ENCODE measurements around the gene ZDHHC1. TPM values are rescaled to one million over a fixed set of nuclear protein-coding genes. Genes with fewer than 3 reads are reported as not detected.

Gene ZDHHC1
- total and polyA plus RNA-seq, 2 donors (not counting 3 experiments of a cell fraction or from before 2014, with no cell fraction given) = 11.4 to 14.4 TPM

DNA sequence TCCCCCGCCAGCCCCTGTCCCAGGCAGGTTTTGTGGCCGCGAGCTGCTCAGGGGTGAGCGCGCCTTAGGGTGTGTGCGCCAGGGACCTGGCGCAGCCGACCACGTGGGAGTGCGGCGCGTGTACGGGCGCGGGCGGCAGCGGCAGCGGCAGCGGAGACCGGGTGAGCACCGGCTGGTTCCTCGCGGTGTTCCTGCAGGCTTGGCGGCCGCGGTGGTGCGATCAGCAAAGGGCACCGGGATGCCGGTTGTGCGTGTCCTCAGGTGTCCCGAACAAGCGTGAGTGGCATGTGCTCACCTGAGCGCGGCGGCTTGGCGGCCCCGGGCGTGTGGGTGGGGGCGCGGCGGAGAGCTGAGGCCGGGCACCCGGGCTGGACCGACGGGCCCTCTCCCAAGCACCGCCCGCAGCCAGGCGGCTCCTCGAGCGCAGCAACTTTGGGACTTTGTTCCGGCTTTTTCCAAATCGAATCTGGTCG, 14.3 kb upstream of the ZDHHC1 start:
- CTCF ChIA-PET = interaction anchor here (0.6 to 3.7 kb wide), 15 partner anchors 10 to 458 kb away, joined by 3 to 25 read pairs (median 4); no protein-coding TSS in a partner anchor
- dilution Hi-C loops (cut with MboI; ENCODE audit: extremely low pct_ligation_motif_present, low sequenced_read_pairs) = no loop called here
- H4K20me1 ChIP-seq (replicated peaks; ENCODE audit: control insufficient read depth, extremely low read depth, insufficient read depth, low read length) = no peaks in the 10 kb centered on the region
- H3K4me1 ChIP-seq (ENCODE audit: control insufficient read depth, extremely low read depth, insufficient read depth, low read length) = peaks cover 8% of the 10 kb centered on the region
- no peak overlapping the region for H3K27ac ChIP-seq (ENCODE audit: insufficient read depth, low read depth, low read length)
- no peak overlapping the region for H3K9ac ChIP-seq (replicated peaks; ENCODE audit: extremely low read depth, insufficient read depth, low read length)
- no peak for DNase-seq (ENCODE audit: low read depth, low spot score)
- peaks cover 21 to 23% of the 10 kb centered on the region in 2 experiments for H3K27me3 ChIP-seq (ENCODE audit: control insufficient read depth in 2 of 2, insufficient read depth in 2 of 2, low read length in 2 of 2)
- POLR2A ChIA-PET = no interaction called here
- H3K9me1 ChIP-seq (replicated peaks; ENCODE audit: control insufficient read depth, extremely low read depth, insufficient read depth, low read length) = no peaks in the 10 kb centered on the region
- intact Hi-C loops (cut with micrococcal nuclease) = no loop called here
- peak; percentile 31 for FAIRE-seq
- BruUV-seq (replicated peaks) = no TSS peak
- peak overlapping the region; percentile 58 for H2AFZ ChIP-seq (ENCODE audit: low read depth, low read length)
- no peaks in the 10 kb centered on the region for H3K9me3 ChIP-seq (replicated peaks; ENCODE audit: control insufficient read depth, insufficient read depth, low read length)
- peak overlapping the region in 1 of 3 experiments; percentile 32 for H3K4me3 ChIP-seq (replicated peaks in 1 of 3; ENCODE audit: insufficient read depth in 1 of 3, low read depth in 1 of 3, low read length in 3 of 3)
- H3K4me2 ChIP-seq (ENCODE audit: insufficient read depth, low read length) = peak overlapping the region; percentile 10
- no peaks in the 10 kb centered on the region for H3K79me2 ChIP-seq (ENCODE audit: control insufficient read depth, insufficient read depth, low read length)
- H3K36me3 ChIP-seq (ENCODE audit: control insufficient read depth in 2 of 2, extremely low read depth in 1 of 2, insufficient read depth in 2 of 2, low read length in 2 of 2) = no peaks in the 10 kb centered on the region
- no peak for TF ChIP-seq POLR2A (IDR thresholded peaks at IDR 0.05; ENCODE audit: low read depth, low read length)
- no peak for TF ChIP-seq JUN (IDR thresholded peaks at IDR 0.05; ENCODE audit: borderline replicate concordance, insufficient read depth, insufficient read length, low read depth)
- TF ChIP-seq, protein P1, sequence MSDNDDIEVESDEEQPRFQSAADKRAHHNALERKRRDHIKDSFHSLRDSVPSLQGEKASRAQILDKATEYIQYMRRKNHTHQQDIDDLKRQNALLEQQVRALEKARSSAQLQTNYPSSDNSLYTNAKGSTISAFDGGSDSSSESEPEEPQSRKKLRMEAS (IDR thresholded peaks at IDR 0.05; ENCODE audit: insufficient read depth, insufficient read length) = peak; percentile 13
- TF ChIP-seq, protein P2, sequence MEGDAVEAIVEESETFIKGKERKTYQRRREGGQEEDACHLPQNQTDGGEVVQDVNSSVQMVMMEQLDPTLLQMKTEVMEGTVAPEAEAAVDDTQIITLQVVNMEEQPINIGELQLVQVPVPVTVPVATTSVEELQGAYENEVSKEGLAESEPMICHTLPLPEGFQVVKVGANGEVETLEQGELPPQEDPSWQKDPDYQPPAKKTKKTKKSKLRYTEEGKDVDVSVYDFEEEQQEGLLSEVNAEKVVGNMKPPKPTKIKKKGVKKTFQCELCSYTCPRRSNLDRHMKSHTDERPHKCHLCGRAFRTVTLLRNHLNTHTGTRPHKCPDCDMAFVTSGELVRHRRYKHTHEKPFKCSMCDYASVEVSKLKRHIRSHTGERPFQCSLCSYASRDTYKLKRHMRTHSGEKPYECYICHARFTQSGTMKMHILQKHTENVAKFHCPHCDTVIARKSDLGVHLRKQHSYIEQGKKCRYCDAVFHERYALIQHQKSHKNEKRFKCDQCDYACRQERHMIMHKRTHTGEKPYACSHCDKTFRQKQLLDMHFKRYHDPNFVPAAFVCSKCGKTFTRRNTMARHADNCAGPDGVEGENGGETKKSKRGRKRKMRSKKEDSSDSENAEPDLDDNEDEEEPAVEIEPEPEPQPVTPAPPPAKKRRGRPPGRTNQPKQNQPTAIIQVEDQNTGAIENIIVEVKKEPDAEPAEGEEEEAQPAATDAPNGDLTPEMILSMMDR (IDR thresholded peaks at IDR 0.05; ENCODE audit: extremely low read depth in 1 of 2, insufficient read depth in 1 of 2, low read depth in 1 of 2, low read length in 2 of 2) = no peak
- peak; percentile 91 for TF ChIP-seq EZH2 (IDR thresholded peaks at IDR 0.05; ENCODE audit: borderline replicate concordance, low read depth, low read length, severe bottlenecking)
